DMS53 (cell line): Measurements from ENCODE around the gene TUT7.
"Not testable (repeated sequence)": the region's sequence is repeated elsewhere in the genome, so short reads cannot be mapped to it uniquely, and the experiment has no call there.

ENCODE experiments used
- DNase-seq: peaks from one replicate; lab custom pipeline; 2025; lab: John Stamatoyannopoulos, UW

Gene TUT7

GRCh38 chr9:86350006-86350760, 4.0 kb downstream of the TUT7 start:
- no peak for DNase-seq

- DNase-seq = no peak
These were observed 4.9 kb downstream of the TUT7 start for GRCh38 chr9:86349271-86349670.

DNA sequence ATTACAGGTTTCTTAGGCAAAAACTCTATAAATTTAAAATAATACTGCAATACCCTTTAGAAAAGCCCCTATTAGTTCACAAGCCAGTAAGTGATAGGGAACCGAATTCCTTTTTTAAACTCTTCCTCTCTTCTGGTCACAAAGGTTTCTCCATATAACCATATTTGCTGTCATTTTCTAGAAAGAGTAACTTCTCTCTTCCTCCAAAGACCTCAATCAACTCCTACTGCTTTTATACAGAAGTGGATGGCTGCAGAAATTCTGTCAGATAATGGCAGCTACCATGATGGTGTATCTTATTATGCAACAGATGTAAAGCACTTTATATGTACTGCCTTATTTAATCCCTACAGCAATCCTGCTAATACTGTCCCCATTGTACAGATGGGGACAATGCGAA, 6.2 kb downstream of the TUT7 start:
- DNase-seq = no peak

DNA sequence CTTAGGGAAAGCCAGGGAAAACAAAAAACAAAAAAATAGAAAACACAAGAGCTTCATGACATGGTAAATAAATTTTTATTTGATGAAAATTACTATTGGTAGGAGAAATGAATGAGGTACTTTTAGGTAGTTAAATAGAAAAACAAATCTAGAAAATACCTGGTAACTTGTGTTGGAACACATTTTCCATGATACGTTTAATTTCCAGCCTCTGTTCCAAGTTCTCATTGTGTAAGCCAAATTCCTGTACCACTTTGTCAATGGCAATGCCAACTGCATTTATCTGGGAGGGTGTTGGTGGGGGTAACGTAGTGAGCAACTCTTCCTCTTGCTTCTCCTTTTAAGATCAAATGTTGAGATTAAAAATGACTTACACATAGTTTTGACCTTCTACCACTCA, 9.4 kb downstream of the TUT7 start:
- no peak for DNase-seq

DNA sequence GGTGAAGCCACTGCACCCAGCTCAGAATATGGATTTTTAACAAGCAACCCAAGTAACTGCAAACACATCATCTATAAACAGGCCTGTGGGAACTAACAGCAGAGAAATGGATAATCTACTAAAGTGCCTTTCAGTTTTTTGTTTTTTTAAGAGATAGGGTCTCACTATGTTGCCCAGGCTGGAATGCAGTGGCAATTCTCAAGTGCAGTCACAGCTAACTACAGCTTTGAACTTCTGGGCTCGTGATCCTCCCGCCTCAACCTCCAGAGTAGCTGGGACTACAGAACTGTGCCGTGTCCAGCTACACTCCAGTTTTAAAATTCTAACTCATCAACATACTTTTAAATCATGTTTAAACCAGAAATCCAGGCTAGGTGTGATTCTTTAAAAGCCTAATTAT, 11.9 kb downstream of the TUT7 start:
- DNase-seq = no peak

DNA sequence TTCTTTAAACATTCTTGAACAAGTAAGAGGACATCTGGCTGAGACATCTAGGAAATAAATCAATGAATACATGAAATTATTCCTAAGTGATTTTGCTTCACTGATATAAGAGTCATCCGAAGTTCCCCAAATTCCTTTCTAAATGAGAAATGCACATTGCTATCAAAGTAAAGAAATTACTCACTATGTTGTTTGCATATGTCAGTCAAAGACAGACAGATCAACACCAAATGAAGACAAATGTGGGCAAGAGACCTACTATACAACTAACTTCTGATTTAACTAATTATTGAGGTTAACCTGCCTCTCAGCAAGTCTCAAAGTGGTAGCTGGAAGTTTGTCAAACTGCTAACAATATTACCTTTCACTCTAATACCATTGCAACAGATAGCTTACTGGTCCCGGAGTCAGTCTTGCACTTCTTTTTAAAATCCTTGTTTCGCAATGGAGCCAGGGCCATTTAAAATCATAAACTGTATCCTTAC, 13.2 kb downstream of the TUT7 start:
- DNase-seq = no peak

DNA sequence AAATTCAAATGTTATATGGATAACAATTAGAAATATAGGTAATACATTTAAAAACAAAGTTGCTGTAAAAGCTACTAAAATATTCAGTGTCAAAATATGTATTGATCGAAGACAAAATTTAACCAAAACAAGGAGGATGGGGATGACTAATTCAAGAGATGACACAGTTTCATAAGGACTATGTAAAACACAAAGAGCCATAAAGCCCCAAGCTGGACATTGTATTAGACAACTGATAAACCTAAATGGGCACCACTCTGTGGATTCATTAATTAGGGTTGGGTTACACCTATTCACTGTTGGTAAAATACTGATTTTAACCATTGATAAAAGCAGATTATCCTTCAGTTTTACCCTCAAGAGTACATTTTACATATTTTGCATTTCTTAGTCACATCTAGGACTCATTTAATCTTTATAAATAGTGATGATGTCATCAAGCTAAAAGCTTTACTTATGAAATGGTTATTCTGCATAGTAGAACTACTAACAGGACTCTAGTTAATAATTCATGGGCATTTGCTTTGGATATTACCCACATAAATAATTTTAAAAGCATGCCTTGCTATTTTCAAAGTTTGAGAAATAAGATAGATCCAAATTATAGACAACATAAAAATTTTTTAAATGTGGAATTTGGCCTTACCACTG, 13.7 kb downstream of the TUT7 start:
- DNase-seq = no peak

GRCh38 chr9:86337469-86338108, 16.6 kb downstream of the TUT7 start:
- DNase-seq = no peak

- DNase-seq = no peak
These were observed 18.2 kb downstream of the TUT7 start for GRCh38 chr9:86336058-86336457.

- no peak for DNase-seq
These were observed 20.6 kb downstream of the TUT7 start for GRCh38 chr9:86333651-86334050.

DNA sequence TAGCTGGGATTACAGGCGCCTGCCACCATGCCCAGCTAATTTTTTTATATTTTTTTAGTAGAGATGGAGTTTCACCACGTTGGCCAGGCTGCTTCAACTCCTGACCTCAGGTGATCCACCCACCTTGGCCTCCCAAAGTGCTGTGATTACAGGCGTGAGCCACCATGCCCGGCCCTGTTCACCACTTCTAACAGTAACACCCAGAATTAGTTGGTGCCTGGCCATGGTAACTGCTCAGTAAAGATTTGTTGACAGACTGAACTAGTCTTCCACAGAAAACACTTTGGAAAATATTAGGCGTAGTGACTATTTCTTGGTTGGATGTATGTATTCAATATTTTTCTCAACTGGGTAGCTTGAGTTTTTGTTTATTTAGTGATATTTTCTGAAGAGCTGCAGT, 24.0 kb downstream of the TUT7 start:
- DNase-seq = no peak

DNA sequence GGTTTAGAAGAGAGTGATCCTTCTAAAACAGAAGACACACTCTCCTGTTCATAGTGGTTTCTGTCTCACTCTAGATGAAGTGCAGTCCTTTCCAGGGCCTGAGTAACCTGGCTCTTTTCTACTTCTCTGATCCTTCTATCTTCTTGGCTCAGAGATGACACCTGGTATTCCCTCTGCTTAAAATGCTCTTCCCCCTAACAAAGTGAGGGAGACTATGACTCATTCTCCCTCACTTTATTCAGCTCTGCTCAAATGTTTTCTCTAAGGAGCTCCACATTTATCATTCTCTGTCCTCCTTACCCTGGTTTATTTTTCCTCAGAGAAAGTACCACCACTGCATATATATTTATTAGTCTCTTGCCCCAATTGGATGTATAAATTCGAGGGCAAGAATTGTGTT, 24.6 kb downstream of the TUT7 start:
- DNase-seq = no peak

- DNase-seq = no peak
These were observed 26.1 kb downstream of the TUT7 start for GRCh38 chr9:86328156-86328555.

DNA sequence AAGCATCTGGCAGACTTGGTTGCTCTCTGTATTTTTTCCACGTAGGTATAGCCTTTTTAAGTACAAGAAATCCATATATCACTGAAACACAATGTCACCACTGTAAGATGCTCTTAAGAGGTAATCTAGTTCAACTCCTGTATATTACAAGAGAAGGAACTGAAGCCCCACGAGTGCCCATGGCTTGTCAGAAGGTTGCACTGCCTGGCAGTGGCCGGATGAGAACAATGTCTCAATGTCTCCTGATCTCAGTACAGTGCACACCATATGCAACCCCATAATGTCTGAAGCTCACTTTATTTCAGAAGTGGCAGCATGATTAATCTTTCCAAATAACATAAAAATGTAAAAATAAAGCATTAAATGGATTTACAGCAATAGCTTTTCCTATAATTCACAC, 27.7 kb downstream of the TUT7 start:
- no peak for DNase-seq

- DNase-seq = no peak
These were observed 29.3 kb downstream of the TUT7 start for GRCh38 chr9:86324901-86325300.

- no peak for DNase-seq
These were observed 29.9 kb downstream of the TUT7 start for GRCh38 chr9:86324308-86324707.

DNA sequence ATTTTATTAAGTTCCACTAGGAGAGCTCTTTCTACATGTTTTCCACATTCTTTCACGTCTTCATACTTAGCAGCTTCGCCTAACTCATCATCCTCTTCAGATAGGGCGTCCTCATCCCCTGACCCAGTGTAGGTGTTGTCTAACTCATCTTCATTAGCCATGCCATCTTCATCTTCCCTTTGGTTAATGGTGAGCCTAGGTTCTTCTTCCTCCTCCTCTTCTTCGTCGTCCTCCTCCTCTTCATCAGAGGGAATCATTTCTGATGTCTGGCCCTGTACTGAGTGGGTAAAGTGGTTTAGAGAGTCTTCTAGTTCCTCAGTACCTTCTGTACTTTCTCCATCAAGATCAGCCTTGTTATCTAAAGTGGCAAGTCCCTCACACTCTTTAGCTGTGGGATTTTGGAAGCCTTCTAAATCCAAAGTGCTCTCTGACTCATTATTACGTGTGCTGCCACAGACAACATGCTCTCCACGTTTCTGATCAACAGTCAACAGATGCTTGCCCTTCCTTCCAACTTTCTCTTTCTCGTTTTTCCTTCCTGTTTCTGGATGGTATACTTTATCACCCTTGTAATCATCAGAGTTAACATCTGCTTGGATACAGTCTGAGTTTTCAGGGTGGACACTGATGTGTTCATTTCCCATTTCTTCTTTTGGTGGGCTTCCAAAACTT, 31.1 kb downstream of the TUT7 start:
- DNase-seq = no peak

DNA sequence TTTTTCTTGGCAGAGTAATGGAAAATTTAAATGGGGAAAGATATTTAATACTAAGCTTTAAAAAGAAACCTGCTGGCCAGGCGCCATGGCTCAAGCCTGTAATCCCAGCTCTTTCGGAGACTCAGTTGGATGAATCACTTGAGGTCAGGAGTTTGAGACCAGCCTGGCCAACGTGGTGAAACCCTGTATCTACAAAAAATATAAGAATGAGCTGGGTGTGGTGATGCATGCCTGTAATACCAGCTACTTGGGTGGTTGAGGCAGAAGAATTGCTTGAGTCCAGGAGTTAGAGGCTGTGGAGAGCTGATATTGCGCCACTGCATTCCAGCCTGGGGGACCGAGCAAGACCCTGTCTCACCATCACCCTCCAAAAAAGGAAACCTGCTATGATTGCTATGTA, 32.8 kb downstream of the TUT7 start:
- DNase-seq = no peak

GRCh38 chr9:86318187-86318586, 36.0 kb downstream of the TUT7 start:
- no peak for DNase-seq

- DNase-seq = no peak
These were observed 39.1 kb downstream of the TUT7 start for GRCh38 chr9:86315078-86315477.

- not testable (repeated sequence) for DNase-seq
These were observed 41.3 kb downstream of the TUT7 start for GRCh38 chr9:86312959-86313358.

DNA sequence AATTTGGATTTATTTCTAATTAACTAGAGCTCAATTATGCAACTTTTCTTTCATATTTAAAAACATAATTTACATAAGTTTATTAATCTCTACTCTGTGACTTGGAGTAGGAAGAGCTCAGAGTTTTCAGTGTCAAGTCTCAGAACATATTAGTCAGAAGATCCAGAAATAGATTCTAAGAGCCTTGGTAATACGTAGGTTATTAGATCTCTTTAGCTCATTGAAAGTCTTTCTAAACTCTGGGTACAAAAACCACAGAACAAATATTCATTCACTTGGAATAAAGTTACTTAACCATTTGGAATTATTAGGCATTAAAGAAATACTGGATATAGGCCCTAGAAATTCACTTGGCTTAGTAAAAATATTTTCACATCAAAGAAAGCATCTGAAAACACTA, 45.5 kb downstream of the TUT7 start:
- no peak for DNase-seq

GRCh38 chr9:86304236-86304730, 49.9 kb downstream of the TUT7 start:
- no peak for DNase-seq
